Measurements from ENCODE around the gene RPS17.
A peak's percentile ranks its signal among the peaks of the same experiment; 100 is the strongest.

RPS17 gene

DNA sequence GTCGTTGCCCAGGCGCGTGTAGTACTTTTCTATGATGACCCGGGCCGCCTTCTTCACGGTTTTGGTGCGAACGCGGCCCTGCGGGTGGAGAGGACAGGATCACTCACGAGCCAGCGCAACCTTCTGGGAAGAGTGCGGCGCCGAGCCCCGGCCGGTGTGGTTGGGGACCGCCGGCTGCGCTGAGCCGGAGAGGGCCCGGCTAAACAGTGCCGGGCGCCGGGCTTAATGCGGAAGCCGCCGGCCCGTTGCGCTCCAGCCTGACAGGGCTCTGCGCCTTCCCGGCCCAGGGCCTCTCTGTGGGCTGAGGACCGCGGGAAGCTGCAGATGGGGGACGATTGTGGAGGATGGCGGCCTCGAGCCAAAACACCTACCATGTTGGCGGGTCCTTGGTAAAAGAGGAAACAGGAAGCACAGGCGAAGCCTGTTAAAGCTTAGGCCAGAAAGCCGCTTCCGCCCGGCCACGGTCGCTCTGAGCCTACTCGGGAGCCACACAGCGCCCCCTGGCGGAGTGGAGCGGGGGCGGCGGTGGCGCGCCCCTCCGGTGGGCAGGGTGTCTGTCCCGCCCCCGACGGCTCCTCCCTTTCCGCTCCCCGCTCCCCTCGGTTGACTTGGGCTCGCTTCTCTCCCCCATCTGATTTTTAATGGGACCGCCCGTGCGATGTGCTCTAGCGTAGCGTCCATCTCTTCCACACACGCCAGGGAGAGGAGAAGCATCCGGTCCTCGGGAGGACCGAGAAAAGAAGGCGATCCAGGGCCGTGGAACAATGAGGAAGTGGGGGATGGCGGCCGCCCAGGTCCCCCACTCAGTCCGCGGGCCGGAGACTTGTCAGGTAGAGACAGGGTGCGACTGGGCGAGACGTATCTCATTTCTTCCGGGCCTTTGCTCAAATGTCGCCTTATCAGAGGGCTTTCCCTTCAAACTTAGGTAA lies at the start of gene RPS17:
RPS17 (minus strand) TSS at position 403 of the 929 bp plus-strand sequence; CDS start at position 374, 29 bp downstream.
- DNase-seq (ENCODE audit: low read depth), result peak; percentile 94
- peak within 1 kb of the TSS; percentile 99 for H3K4me3 ChIP-seq (ENCODE audit: control insufficient read depth, low read depth, low read length)
- TF ChIP-seq, protein P1, sequence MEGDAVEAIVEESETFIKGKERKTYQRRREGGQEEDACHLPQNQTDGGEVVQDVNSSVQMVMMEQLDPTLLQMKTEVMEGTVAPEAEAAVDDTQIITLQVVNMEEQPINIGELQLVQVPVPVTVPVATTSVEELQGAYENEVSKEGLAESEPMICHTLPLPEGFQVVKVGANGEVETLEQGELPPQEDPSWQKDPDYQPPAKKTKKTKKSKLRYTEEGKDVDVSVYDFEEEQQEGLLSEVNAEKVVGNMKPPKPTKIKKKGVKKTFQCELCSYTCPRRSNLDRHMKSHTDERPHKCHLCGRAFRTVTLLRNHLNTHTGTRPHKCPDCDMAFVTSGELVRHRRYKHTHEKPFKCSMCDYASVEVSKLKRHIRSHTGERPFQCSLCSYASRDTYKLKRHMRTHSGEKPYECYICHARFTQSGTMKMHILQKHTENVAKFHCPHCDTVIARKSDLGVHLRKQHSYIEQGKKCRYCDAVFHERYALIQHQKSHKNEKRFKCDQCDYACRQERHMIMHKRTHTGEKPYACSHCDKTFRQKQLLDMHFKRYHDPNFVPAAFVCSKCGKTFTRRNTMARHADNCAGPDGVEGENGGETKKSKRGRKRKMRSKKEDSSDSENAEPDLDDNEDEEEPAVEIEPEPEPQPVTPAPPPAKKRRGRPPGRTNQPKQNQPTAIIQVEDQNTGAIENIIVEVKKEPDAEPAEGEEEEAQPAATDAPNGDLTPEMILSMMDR (conservative IDR thresholded peaks at IDR 0.05; ENCODE audit: control insufficient read depth, insufficient read depth, low read depth, low read length), result peak; percentile 74

DNA sequence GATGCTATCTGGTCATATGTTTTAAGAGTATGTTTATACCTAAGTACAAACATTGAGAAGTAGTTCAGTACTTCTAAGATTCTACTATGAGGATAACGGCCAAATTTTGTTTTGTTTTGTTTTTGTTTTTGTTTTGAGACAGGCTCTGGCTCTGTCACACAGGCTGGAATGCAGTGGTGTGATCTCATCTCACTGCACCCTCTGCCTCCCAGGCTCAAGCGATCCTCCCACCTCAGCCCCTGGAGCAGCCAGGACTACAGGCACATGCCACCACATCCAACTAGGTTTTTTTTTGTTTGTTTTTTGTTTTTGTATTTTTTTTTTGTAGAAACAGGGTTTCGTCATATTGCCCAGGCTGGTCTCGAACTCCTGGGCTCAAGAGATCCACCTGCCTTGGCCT lies 47.5 kb upstream of the RPS17 start:
- DNase-seq (ENCODE audit: low read depth), result no peak
- no peak overlapping the region for H3K4me3 ChIP-seq (ENCODE audit: control insufficient read depth, low read depth, low read length)
- TF ChIP-seq, protein P1 (conservative IDR thresholded peaks at IDR 0.05; ENCODE audit: control insufficient read depth, insufficient read depth, low read depth, low read length), result no peak

DNA sequence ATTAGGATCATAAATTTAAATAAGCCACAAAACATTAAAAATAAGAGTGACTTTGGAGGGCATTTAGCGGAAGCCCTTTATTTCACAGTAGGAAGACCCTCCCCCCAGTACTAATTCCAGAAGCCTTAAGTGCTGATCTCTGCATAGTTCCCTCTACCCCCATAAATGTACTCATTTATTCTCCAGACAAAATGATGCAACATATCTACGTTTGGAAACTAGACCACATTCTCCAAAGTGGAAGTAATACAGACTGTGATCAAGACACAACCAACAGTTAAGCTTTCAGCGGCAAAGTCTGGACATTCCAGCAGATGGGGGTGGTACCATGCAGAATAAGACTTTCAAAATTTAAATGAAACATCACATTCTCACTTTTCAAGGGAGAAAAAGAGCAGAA lies 44.8 kb upstream of the RPS17 start:
- TF ChIP-seq, protein P1 (conservative IDR thresholded peaks at IDR 0.05; ENCODE audit: control insufficient read depth, insufficient read depth, low read depth, low read length), result peak; percentile 21
- peak; percentile 58 for DNase-seq (ENCODE audit: low read depth)
- H3K4me3 ChIP-seq (ENCODE audit: control insufficient read depth, low read depth, low read length), result no peak overlapping the region

DNA sequence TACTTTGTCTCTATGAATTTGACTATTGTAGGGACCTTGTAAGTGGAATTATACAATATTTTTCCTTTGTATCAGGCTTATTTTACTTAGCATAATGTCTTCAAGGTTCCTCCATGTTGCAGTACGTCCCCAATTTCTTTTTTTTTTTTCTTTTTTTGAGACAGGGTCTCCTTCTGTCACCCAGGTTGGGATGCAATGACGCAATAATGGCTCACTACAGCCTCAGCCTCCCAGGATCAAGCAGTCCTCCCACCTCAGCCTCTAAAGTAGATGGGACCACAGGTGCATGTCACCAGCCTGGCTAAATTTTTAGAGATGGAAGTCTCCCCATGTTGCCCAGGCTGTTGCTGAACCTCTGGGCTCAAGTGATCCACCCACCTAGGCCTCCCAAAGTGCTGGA lies 40.5 kb upstream of the RPS17 start:
- TF ChIP-seq, protein P1 (conservative IDR thresholded peaks at IDR 0.05; ENCODE audit: control insufficient read depth, insufficient read depth, low read depth, low read length), result no peak
- H3K4me3 ChIP-seq (ENCODE audit: control insufficient read depth, low read depth, low read length), result no peak overlapping the region
- DNase-seq (ENCODE audit: low read depth), result no peak

DNA sequence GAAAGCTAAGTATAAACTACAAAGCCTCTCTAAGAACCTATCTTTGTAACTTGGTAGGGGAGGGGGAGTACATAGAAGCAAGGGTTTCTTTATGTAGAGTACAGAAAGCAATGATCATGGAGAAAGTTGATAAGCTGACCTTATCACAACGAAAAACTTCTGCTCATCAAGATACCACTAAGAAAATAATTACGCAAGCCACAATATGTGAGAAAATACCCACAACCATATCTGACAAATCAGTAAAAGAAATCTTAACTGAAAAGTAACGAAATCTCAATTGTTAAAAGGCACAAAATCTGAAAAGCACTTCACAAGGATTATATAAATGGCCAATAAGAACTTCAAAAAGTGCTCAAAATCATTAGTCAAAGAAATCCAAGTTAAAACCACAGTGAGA lies 35.1 kb upstream of the RPS17 start:
- no peak overlapping the region for H3K4me3 ChIP-seq (ENCODE audit: control insufficient read depth, low read depth, low read length)
- DNase-seq (ENCODE audit: low read depth), result no peak

DNA sequence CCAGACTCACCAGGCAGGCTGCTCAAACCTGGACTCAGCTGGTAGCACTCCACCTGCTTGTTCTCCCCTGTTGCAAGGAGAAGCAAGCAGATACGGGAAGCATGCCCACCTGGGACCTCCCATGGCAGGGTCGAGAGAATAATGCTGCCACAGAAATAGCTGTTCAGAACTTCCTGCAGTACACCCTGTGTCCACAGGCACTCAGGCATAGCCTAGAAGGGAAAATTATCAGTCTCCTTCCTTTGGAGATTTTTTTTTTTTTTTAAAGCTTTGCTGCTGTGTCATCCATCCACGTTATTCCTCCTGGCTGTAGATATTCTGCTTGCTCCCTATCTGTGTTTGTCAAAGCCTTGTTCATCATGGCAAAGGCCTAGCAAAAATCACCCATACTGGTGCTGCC lies 32.7 kb upstream of the RPS17 start:
- DNase-seq (ENCODE audit: low read depth), result no peak
- TF ChIP-seq, protein P1 (conservative IDR thresholded peaks at IDR 0.05; ENCODE audit: control insufficient read depth, insufficient read depth, low read depth, low read length), result no peak
- H3K4me3 ChIP-seq (ENCODE audit: control insufficient read depth, low read depth, low read length), result no peak overlapping the region

More for the DNA sequence above, 35.1 kb upstream of the RPS17 start:
- TF ChIP-seq, protein P1 (conservative IDR thresholded peaks at IDR 0.05; ENCODE audit: control insufficient read depth, insufficient read depth, low read depth, low read length), result no peak
